H4 (cell line): Measurements from ENCODE around the gene C16orf89. TPM values are rescaled to one million over a fixed set of nuclear protein-coding genes. Genes with fewer than 3 reads are reported as not detected.
A peak's percentile ranks its signal among the peaks of the same experiment; 100 is the strongest.

Experiments used
- DNase-seq: peaks from one replicate; pipeline ENCODE4 v3.0.0-alpha.2; 2015; ENCODE audit warnings: low spot score
- total RNA-seq: library from RNA; depleted of rRNA; stranded (reverse); fragments of >200 nt; shearing (Covaris generic); gene quantifications from 2 replicates; pipeline ENCODE4 v1.2.3, GENCODE V29; 2014

The C16orf89 gene
- total RNA-seq, 1 experiment from 2014 or later, result 3.6 TPM

DNA sequence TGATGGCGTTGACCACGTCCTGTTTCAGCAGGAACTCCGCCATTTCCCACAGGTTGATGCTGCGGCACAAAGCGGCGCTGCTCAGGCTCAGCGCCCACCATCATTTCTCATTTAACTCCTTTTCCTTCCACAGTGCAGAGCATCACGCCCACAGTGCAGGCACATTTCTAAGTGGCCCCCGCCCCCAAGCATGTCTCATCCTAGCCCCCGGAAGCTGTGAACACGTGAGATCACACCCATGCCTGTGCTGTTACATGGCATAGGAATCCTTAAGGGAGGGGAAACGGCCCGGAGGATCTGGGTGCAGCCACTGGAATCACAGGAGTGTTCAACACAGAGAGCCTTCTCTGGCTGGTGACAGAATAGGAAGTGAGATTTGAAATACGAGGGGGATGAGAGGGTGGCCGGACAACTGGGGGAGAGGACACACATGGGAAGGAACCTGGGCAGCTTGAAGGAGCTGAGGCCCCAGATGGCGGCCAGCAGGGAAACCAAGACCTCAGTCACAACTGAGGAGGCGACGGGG is 36.7 kb downstream of the C16orf89 start:
- DNase-seq, result no peak

DNA sequence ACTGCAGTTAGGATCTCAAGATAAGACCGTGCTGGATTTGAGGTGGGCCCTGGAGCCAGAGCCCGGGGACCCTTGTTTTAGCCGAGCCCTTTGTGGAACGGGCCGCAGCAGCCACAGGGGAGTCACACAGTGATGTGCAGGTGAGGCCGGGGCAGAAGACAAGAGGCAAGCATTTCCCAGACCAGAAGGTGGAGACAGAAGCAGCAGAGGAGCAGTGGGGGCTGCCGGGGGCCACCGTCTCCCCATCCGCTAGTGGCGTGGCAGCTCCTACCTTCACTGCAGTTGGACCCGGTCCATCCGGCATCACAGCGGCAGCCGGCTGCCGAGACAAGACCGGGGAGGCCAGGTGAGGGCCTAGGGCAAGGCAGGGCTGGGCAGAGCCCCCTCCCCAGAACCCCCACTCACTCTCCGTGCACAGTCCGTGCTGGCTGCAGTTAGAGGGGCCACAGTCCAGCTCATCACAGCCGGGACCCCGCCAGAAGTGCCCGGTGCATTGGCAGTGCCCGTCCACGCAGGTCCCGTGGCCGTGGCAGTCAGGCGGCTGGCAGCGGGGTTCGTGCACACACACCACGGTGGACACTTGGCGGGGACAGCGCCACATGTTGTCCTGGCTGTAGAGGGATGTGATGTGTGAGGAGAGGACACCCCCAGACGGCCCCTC is 38.1 kb downstream of the C16orf89 start:
- DNase-seq, result no peak

GRCh38 chr16:5027086-5027485 is 38.7 kb downstream of the C16orf89 start:
- no peak for DNase-seq

GRCh38 chr16:5026664-5027063 is 39.1 kb downstream of the C16orf89 start:
- DNase-seq, result no peak

DNA sequence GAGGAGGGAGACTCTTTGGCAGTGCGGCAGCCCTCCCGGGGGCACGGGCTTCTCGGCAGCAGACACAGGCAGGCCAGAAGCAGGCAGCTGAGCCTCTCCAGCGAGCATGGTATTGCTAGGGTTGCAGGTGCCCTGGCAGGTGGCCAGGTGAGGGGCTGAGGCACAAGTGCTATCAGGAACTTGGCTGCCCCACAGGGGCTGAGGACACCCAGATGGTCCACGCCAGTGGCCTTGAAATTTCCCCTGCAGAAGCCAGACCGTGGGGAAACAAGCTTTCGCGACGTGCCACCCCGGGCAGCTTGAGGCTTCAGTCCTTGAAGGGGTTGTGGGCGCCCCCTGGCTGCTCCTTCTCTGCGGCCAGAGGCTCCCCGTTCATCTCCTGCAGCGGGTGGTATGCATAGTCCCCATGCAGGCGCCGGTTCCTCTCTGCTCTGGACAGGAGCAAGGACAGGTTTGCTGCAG is 40.6 kb downstream of the C16orf89 start:
- DNase-seq, result no peak

- peak; percentile 26 for DNase-seq
Measured at GRCh38 chr16:5024632-5025031, 41.1 kb downstream of the C16orf89 start.

DNA sequence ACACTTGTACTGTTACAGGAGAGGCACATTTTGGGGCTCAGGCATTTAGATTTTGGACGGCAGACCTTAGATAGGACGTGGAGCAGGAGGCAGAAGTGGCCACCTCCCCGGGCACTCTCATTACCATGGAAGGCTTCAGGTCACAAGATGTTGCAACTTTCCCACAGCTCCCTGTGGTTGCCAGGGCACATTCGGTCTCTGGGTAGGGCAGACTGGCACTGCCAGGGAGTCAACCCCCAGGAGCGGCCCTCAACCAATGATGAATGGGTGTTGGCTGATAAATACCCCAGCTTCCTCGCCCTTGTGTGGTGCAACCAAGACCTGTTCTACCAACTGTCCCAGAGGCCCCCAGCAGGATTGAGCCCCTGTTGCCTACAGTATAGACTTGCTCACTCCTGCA is 43.2 kb downstream of the C16orf89 start:
- no peak for DNase-seq

GRCh38 chr16:5020551-5020950 is 45.2 kb downstream of the C16orf89 start:
- no peak for DNase-seq

GRCh38 chr16:5019775-5020174 is 46.0 kb downstream of the C16orf89 start:
- DNase-seq, result no peak

DNA sequence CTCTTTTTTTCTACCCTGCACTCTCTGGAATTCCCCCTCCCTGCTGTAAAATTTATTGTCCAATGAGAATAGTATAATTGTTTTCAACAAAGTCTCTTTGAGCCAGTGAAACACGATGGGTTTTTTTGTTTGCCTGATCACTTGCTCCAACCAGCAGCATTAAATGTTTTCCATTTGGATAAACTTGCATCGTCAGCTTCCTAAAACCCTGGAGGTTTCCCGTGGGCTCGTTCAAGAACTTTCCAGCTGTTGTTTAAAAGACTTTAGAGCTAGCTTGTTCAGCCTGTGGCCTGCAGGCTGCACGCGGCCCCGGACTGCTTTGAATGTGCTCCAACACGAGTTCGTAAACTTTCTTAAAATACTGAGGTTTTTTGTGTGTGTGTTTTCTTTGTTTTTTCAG is 47.0 kb downstream of the C16orf89 start:
- DNase-seq, result no peak

- DNase-seq, result no peak
Measured at GRCh38 chr16:5017678-5017969, 48.1 kb downstream of the C16orf89 start.

- no peak for DNase-seq
Measured at GRCh38 chr16:5016967-5017677, 48.6 kb downstream of the C16orf89 start.

DNA sequence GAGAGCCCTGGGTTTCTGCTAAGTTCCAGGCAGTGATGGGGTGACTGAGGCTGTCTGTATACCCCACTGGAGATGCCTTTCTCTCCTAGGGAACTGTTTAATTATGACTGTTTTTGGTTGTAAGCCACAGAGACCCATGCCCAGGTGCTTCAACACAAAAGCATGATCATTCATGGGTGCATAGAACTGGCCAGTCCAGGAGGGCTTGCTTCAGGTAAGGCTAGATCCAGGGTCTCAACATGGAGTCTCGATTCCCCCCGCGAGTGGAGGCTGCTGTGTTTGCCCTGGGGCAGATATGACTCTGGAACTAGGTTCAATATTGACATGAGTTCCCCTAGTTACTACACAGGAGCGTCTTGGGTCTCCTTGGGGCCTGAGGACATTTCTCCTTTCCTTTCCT is 49.9 kb downstream of the C16orf89 start:
- no peak for DNase-seq

- no peak for DNase-seq
Measured at GRCh38 chr16:5015351-5015750, 50.4 kb downstream of the C16orf89 start.

- DNase-seq, result no peak
Measured at GRCh38 chr16:5012887-5013286, 52.9 kb downstream of the C16orf89 start.

GRCh38 chr16:5011637-5012036 is 54.1 kb downstream of the C16orf89 start:
- DNase-seq, result no peak

DNA sequence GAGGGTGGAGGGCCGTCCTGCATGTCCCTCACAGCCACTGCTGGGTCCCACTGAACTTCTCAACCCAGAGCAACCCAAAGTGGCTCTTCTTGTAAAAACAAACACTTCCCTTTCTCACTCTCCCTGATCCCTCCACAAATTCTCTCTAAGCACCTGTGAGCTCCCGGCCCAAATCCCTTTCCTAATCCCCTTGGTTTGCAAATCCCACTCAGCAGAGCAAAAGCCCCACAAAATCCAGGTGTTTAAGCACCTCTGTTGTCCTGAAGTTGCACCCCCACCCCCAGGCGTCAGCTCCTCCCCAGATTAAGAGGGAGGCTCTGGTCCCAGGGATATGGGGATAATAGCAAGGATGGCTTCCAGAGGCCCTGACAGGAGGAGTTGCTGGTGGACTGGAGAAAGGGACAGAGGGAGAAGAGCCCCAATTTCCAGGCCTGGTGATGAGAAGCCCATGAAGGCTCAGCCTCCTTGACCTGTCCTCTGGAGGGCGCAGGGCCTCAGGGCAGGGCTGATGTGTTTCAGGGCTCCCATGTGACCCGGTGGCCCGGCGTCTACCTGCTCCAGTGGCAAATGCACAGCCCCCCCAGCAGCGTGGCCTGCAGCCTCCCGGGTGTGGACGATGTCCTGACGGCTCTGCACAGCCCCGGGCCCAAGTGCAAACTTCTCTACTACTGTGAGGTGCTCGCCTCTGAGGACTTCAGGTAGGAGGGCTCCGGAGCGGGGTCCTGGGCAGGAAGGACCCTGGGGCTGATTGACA is 55.0 kb downstream of the C16orf89 start:
- DNase-seq, result no peak

GRCh38 chr16:5008311-5008731 is 57.4 kb downstream of the C16orf89 start:
- no peak for DNase-seq

DNA sequence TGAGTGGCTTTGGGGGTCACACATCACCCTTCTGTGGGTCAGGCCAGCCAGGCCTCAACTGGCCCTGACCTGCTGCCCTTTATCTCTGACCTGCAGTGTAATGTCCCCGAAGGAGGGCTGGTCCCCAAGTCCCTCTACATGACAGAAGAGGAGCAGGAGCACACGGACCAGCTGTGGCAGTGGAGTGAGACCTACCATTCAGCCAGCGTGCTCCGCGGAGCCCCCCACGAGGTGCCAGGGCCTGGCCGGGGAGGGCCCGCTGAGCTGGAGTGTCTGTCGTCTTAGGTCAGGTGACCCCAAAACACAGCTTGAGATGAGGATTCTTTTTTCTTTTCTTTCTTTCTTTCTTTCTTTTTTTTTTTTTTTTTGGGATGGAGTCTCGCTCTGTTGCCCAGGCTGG is 58.5 kb downstream of the C16orf89 start:
- no peak for DNase-seq

DNA sequence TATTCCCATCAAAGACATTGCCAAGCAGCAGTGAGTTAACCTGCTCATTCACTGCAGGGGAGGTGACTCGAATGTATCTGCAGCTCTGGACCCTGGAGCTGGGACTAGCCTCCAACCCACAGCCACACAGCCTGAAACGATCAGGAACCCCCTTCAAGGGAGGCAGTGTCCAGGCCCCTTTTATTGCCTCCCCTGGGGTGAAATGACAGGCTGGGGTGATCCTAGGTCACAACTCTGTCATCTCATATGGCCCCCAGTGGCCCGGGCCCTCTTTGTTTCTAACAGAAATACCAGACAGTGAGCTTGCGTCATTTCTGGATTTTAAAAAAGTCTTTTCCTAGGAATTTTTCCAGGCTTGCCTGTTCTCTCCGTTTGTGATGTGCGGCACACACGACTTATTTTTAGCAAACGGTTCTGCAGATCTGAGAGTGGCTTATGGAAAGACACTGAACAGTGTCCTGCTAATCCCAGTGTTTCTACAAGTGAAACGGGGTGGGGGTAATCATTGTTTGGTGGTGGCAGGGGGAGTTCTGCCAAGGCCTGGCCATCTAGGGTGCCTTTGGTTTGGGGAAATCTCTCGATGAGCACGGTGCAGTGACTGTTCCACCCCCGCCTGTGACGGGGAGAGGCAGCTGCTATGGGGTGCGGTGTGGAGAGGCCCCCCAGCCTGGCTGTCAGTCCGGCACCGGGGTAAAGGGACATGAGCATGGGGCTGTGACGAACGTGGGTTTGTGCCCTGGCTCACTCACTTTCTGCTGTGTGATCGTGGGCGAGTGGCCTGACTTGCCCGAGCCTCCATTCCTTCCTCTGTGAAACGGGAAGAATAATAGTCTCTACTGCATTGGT is 59.2 kb downstream of the C16orf89 start:
- DNase-seq, result no peak

GRCh38 chr16:5005916-5006315 is 59.8 kb downstream of the C16orf89 start:
- no peak for DNase-seq

- DNase-seq, result no peak
Measured at GRCh38 chr16:5004311-5004710, 61.4 kb downstream of the C16orf89 start.
